HL-60/S4 (cell line): Measurements from ENCODE around the gene ABCB11.
"Not testable (repeated sequence)": the region's sequence is repeated elsewhere in the genome, so short reads cannot be mapped to it uniquely, and the experiment has no call there.

Experiments used
- in situ Hi-C: fragments of 300-500 bp; cut with MboI; formaldehyde crosslinking; loops from 2 replicates; pipeline ENCODE4 v1.14.3; 2022; ENCODE audit warnings: low sequenced_read_pairs

Gene ABCB11

GRCh38 chr2:168941297-168941696 lies 89.8 kb downstream of the ABCB11 start:
- in situ Hi-C loops = no loop called here

DNA sequence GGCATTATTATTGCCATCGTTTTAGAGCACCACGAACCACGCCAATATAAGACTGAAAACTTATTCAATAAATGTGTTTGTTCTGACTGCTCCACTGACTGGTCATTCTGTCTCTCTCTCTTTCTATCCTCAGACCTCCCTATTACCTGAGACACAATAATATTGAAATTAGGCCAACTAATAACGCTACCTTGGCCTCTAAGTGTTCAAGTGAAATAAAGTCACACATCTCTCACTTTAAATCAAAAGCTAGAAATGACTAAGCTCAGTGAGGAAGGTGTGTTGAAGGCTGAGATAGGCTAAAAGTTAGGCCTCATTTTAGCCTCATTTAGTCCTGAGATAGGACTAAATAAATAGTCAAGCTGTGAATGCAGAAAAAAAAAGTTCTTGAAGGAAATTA lies 91.2 kb downstream of the ABCB11 start:
- in situ Hi-C loops = no loop called here

DNA sequence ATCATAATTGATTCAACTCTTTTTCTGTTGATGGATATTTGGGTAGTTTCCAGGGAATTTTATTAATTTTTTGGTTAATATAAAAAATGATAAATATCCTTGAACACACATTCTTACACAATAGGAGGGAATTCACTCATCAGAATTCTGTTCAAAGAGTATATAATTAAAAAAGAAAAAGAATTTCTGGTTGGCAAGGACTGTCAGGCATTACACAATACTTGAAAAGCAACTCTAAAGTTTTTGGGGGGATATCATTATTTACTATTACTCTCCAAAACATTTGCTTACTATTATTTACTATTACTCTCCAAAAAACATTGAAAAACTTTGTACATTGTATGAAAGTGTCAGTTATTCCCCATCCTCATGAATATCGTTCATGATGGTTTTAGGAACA lies 92.1 kb downstream of the ABCB11 start:
- in situ Hi-C loops = no loop called here

- in situ Hi-C loops = no loop called here
Observed at GRCh38 chr2:168935810-168936581, 95.1 kb downstream of the ABCB11 start.

GRCh38 chr2:168934826-168935225 lies 96.3 kb downstream of the ABCB11 start:
- in situ Hi-C loops = no loop called here

GRCh38 chr2:168932174-168932573 lies 99.0 kb downstream of the ABCB11 start:
- in situ Hi-C loops = not testable (repeated sequence)

- in situ Hi-C loops = no loop called here
Observed at GRCh38 chr2:168930242-168930641, 100.9 kb downstream of the ABCB11 start.

DNA sequence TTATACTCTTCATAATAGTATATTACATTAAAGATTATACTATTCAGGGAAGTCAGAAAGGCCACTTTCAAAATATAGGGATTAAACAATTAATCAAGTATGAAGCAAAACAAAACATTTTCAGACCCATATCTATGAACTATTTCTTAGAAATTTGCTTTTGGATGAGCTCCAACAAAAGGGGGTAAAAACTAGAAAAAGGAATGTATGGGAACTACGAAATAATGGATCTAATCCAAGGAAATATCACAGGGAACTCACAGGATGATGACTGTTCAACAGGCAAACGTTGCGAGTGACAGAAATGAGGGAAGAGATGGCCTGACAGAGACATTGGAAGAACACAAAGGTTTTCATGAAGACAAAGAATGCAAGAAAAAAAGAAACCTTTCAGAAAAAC lies 102.1 kb downstream of the ABCB11 start:
- in situ Hi-C loops = no loop called here

GRCh38 chr2:168928113-168928831 lies 102.9 kb downstream of the ABCB11 start:
- in situ Hi-C loops = no loop called here

- in situ Hi-C loops = no loop called here
Observed at GRCh38 chr2:168926621-168927386, 104.3 kb downstream of the ABCB11 start.

DNA sequence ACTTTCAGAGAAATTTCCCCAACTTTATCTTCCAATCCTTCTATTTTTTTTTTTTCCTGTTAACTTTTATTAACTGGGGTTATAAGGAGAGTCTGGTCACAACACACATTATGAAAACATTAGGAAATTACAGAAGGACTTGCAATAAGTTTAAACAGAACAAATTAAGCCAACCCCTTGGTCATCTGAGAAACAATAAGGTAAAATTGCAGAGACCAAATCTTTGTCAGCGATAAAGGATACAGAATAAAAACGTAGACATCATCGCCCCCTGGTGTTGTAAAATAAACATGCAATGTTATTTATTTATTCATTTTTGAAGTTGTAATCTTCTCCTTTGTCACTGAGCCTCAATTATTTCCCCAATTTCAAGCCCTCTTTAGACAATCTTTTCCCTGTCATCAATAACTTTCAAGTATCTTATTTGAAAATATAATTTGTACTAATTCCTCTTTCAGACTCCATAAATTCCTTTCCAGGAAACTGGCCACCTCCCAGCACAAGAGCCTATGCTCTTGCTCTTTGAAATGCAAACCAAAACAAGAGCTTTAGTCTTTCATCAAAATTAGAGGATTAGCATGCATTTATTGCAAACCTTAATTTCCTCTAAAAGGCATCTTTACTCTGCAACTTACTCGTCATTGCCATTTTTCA lies 110.5 kb downstream of the ABCB11 start:
- in situ Hi-C loops = no loop called here

GRCh38 chr2:168916331-168916675 lies 114.8 kb downstream of the ABCB11 start:
- in situ Hi-C loops = loop anchor here (5.0 kb wide), 1 partner anchor 569 kb away; no protein-coding TSS in a partner anchor

DNA sequence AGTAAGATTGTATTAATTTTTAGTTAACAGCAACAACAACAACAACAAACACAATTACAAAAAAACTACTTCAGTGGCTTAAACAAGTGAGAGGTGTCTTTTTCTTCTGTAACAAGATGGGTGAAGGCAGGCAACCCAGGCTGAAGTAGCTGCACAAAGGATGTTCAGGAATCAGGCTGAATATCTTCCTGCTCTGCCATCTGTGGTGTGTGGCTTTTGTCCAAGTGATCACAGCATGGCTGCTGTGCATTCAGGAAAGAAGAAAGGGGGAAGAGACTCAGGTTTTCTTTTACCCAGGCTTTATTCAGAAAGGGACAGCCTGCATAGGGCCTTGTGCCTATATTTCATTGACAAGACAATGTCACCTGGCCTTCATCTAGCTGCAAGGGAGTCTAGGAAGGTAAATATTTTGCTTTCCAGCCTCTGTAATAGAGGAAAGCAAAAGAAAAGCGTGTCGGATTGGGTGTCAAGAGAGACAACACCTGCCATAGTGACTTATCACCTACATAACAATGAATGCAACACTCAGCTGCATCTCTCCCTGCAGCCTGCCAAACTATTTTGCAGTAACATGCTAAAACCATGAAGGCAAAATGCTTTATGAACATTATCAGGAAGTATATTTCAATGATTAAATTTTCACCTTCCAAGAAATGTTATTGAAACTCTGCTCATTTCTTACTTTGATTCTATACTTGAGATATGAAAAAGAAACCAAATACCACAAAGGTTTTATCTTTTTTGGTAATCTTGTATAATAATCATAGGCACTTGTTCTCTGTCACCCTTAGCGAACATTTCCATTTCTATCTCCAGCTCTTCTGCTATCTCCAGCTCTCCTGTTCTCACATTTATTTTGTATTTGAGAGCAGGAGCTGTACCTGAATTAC lies 115.4 kb downstream of the ABCB11 start:
- in situ Hi-C loops = loop anchor here (5.0 kb wide), 1 partner anchor 568 kb away; no protein-coding TSS in a partner anchor

- in situ Hi-C loops = no loop called here
Observed at GRCh38 chr2:168913495-168913894, 117.6 kb downstream of the ABCB11 start.

DNA sequence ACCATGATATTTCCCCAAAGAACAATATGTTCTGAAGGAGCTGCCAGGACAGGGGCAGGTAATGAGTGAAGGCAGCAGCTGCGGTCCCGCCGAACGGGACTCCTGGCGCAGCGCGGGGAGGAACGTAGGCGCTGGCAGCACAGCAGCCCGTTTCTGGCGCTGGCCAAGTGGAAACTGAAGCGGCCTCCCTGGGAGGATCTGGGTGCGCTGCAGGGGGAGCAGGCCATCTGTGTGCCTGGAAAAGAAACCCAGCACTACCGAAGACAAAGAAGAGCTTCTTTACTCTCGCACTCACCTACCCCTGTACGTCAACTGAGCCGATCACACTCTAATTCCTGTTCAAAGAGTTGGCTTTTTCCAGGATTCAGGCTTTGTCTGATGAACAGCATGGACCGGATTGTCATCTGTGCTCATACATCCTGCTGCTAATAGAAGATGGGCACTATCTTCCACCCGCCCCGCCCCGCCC lies 118.2 kb downstream of the ABCB11 start:
- in situ Hi-C loops = no loop called here

DNA sequence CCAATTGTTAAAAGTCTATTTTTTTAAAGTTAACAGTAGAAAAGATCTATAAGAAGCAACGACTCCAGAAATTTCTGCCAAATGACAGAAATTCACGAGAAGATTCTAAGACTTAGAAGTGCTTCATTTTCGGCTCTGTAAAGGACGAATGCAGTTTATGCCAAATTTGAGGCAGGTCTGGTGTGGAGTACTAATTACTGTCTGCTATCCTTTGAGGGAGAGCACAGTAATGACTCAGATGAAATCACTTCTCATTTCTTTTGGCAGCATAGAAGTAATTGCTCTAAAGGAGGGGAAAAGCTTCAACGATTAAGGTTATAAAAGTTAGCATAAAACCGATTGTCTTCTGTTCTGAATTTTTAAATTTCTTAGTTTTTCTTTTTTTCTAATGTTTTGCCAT lies 118.7 kb downstream of the ABCB11 start:
- in situ Hi-C loops = no loop called here

DNA sequence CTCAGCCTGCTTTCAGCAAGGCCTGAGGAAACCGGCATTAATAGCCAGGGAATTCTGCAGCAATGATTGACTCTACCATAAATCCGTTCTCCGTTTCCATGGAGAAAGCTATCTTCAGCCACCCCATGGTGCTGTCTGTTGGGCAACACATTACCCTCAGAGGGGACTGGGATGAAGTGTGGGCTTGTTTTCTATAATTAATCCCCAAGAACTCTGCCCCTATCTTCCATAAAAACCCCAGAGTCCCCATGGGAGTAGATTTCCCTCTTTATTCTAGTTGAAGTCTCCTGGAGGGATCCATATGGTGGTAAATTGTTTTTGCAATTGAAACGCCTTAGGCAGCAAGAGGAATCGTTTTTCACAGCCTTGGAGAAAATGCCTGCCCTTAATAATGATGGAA lies 120.8 kb downstream of the ABCB11 start:
- in situ Hi-C loops = no loop called here

DNA sequence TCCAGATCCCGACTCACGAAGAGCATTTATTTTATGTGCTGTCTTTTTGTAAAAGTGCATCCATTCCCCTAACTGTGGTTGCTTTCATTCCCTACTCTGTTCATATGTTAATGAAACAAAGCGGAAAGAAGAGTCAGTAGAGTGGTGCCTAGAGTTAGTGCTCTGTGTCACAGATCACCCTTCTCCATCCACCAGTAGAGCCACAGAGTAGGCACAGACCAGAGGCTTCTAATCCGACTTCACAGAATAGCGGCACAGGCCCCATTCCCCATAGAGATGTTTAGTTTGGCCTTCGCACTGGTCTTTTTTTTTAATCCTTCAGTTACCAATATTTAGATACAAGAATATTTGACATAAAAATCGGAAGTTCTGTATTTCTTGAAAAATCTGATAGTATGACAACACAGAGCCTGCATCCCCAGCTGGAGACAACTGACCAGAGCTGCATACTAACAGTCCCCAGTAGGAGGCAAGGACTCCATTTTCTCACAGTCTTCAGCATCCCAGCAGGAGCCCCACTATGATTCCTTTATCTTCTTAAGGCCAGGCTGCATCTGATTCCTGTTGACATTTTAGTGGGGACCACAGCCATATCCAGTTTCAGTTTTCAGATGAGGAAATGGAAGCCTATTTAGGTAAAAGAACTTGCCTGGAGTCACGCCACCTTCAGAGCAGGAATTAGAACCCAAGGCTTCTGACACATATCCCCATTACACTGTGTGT lies 123.0 kb downstream of the ABCB11 start:
- in situ Hi-C loops = no loop called here

GRCh38 chr2:168904358-168904757 lies 126.8 kb downstream of the ABCB11 start:
- in situ Hi-C loops = no loop called here
